ENCODE measurements around the gene ATF3.

- TF ChIP-seq POLR2A (IDR thresholded peaks at IDR 0.05; ENCODE audit: low read depth, low read length) (no peak), TAF1 (IDR thresholded peaks at IDR 0.05; ENCODE audit: borderline replicate concordance, low read depth, low read length) (no peak), POLR2AphosphoS5 (IDR thresholded peaks at IDR 0.05; ENCODE audit: low read depth, low read length) (no peak)
These were observed 5.1 kb downstream of the ATF3 start for GRCh38 chr1:212613440-212614335.
